Heart left ventricle (tissue), 16 donors: ENCODE data around the gene CACNA1S. TPM values are rescaled to one million over a fixed set of nuclear protein-coding genes. Genes with fewer than 3 reads are reported as not detected.

Experiments
- ATAC-seq, 4 donors: fragments of 200-7000 bp; cut with Tn5 transposase; one replicate each; pipeline ENCODE4 v1.9.1; 2020 to 2022; ENCODE audit warnings: moderate library complexity in 4 of 4, mild to moderate bottlenecking in 3 of 4, moderate number of reproducible peaks in 1 of 4
- DNase-seq, 5 donors: peaks; one replicate each; pipeline ENCODE4 v3.0.0-alpha.2; 2020
- H3K27ac ChIP-seq, 12 donors: fragments of 200-600 bp; sonication (generic) in 4 of 12; one replicate each; pipeline versions ENCODE4 v1.5.0 to v1.8.0; 2016 to 2022; ENCODE audit warnings: mild to moderate bottlenecking in 2 of 12
- H3K27me3 ChIP-seq, 9 donors: fragments of 200-600 bp; sonication (generic) in 2 of 9; one replicate each; pipeline versions ENCODE4 v1.5.1 to v1.8.0; 2016 to 2022; ENCODE audit warnings: mild to moderate bottlenecking in 3 of 9
- H3K36me3 ChIP-seq, 9 donors: fragments of 200-600 bp; sonication (generic) in 2 of 9; one replicate each; pipeline versions ENCODE4 v1.5.0 to v1.8.0; 2018 to 2022; ENCODE audit warnings: mild to moderate bottlenecking in 2 of 9
- H3K4me1 ChIP-seq, 12 donors: fragments of 200-600 bp; sonication (generic) in 4 of 12; one replicate each; pipeline versions ENCODE4 v1.5.0 to v1.8.0; 2016 to 2022; ENCODE audit warnings: mild to moderate bottlenecking in 3 of 12
- H3K4me3 ChIP-seq, 12 donors: fragments of 200-600 bp; sonication (generic) in 4 of 12; one replicate each; pipeline versions ENCODE4 v1.5.0 to v1.8.0; 2017 to 2022; ENCODE audit warnings: mild to moderate bottlenecking in 9 of 12, moderate library complexity in 4 of 12
- H3K9me3 ChIP-seq, 12 donors: fragments of 200-600 bp; sonication (generic) in 4 of 12; one replicate each; pipeline versions ENCODE4 v1.5.0 to v1.8.0; 2016 to 2022; ENCODE audit warnings: mild to moderate bottlenecking in 1 of 12
- CTCF ChIP-seq, 12 donors: fragments of 200-600 bp; sonication (generic) in 4 of 12; IDR thresholded peaks; one replicate each; pipeline versions ENCODE4 v1.5.0 to v1.8.0; 2018 to 2022; ENCODE audit warnings: antibody characterized with exemption in 12 of 12, mild to moderate bottlenecking in 5 of 12
- POLR2A ChIP-seq, 2 donors: fragments of 450-650 bp; IDR thresholded peaks; one replicate each; pipeline ENCODE4 v1.6.1; 2017; ENCODE audit warnings: antibody characterized with exemption in 2 of 2, mild to moderate bottlenecking in 2 of 2, moderate library complexity in 2 of 2
- WGBS, 4 donors: extraction: QIAGEN DNeasy Blood & Tissue Kit in 2 of 4; methylation state at CpG; one replicate each; pipeline versions ENCODE4 v1.1.5 to v1.1.7; 2013 to 2018; 5-methylcytosine and 5-hydroxymethylcytosine counted together
- intact Hi-C, 10 donors: fragments of 100-400 bp; cut with DNase I; formaldehyde crosslinking; loops; one replicate each; pipeline versions ENCODE4 v1.11.1 to v1.14.2; 2022
- polyA plus RNA-seq, 2 donors: library from polyadenylated mRNA; stranded (reverse); fragments of 200-250 nt; gene quantifications; one replicate each; pipeline ENCODE4 v1.2.3, GENCODE V29; 2013
- total RNA-seq, 9 donors: library from RNA; depleted of rRNA in 2 of 9; stranded (reverse); fragments of >200 nt in 2 of 9; fragmentation: NEBNext Ultra II Directional in 3 of 9; extraction: Animal tissue kit (Norgen Biotek cat#: 25700) in 3 of 9; gene quantifications; one replicate each; pipeline versions ENCODE4 v1.1.0 to v1.2.4, GENCODE V29; 2016 to 2023
- donor health status: ischemic (EF 13 %, LVEDD 7.1; RV severe dilation, severe dysfunction).
- donor health status: healthy with polysubstance abuse.
- donor health status: DM: no; HTN: yes; CAD: no.
- donor health status: DM: no; HTN: no; CAD: no.
- donor health status: ischemic (EF 25% LVEDD 6.9; RV normal size, moderate dysfunction).
- donor health status: ischemic (EF 25% LVEDD 5.7; RV mildly dilated, moderate dysfunction).
- donor health status: healthy.
- donor health status: DM: yes; HTN: yes; CAD: no.
- donor health status: ischemic (EF 35%, LVEDD 5.7; RV mildly dilated, moderate dysfunction).
- donor health status: nonischemic (EF 11% LVEDD 7.7; RV severe dilation, severe dysfunction).
- donor health status: DM: yes; HTN: yes; CAD: no.
- donor health status: PGD.
- donor health status: ischemic (EF 29% LVEDD 5.4; RV normal size, mild dysfunction).
- donor health status: nonischemic (EF 23%, LVEDD 6.1; RV moderate dilation, normal function).

Gene CACNA1S
- total and polyA plus RNA-seq, 11 donors, result not detected

- WGBS, 4 donors, result 78 to 98% (median 91%) methylated on average over 1 to 5 of the region's 5 CpGs
- no peak overlapping the region for H3K27ac ChIP-seq
- no peak for ATAC-seq
- TF ChIP-seq POLR2A (IDR thresholded peaks at IDR 0.05) (no peak), CTCF (IDR thresholded peaks at IDR 0.05) (no peak)
- H3K27me3 ChIP-seq, result no peaks in the 10 kb centered on the region
- intact Hi-C loops, result no loop called here
- H3K36me3 ChIP-seq, result no peaks in the 10 kb centered on the region
- DNase-seq, result peak in 1 of 5 donors; percentile 46
- H3K9me3 ChIP-seq, result no peaks in the 10 kb centered on the region
- H3K4me1 ChIP-seq, result no peaks in the 10 kb centered on the region
- H3K4me3 ChIP-seq, result no peak overlapping the region
These were observed 38.2 kb downstream of the CACNA1S start for GRCh38 chr1:201074018-201074417.

GRCh38 chr1:201072922-201073321 is 39.3 kb downstream of the CACNA1S start:
- no peak overlapping the region for H3K27ac ChIP-seq
- ATAC-seq (peak in 2 of 4 donors; percentile 34 to 46), DNase-seq (peak in 2 of 5 donors; percentile 11 to 60)
- TF ChIP-seq POLR2A (IDR thresholded peaks at IDR 0.05), result no peak
- TF ChIP-seq CTCF (IDR thresholded peaks at IDR 0.05), result no peak
- 60 to 78% (median 69%) methylated on average over 2 to 6 of the region's 6 CpGs for WGBS, 4 donors
- intact Hi-C loops, result no loop called here
- H3K4me1 ChIP-seq, result no peaks in the 10 kb centered on the region
- H3K27me3 ChIP-seq, result no peaks in the 10 kb centered on the region
- no peaks in the 10 kb centered on the region for H3K36me3 ChIP-seq
- no peak overlapping the region for H3K4me3 ChIP-seq
- no peaks in the 10 kb centered on the region for H3K9me3 ChIP-seq

- WGBS, 4 donors, result 73 to 93% (median 81%) methylated on average over 5 of the region's 5 CpGs
- Histone ChIP-seq H3K4me1 (no peaks in the 10 kb centered on the region), H3K36me3 (no peaks in the 10 kb centered on the region), H3K4me3 (no peak overlapping the region), H3K27me3 (no peaks in the 10 kb centered on the region), H3K27ac (no peak overlapping the region), H3K9me3 (no peaks in the 10 kb centered on the region)
- no peak for ATAC-seq
- no peak for DNase-seq
- TF ChIP-seq CTCF (IDR thresholded peaks at IDR 0.05) (no peak), POLR2A (IDR thresholded peaks at IDR 0.05) (no peak)
- intact Hi-C loops, result no loop called here
These were observed 40.1 kb downstream of the CACNA1S start for GRCh38 chr1:201072149-201072548.

GRCh38 chr1:201069636-201070035 is 42.6 kb downstream of the CACNA1S start:
- intact Hi-C loops, result no loop called here
- Histone ChIP-seq H3K4me3 (no peak overlapping the region), H3K4me1 (no peaks in the 10 kb centered on the region), H3K27ac (no peak overlapping the region), H3K27me3 (peaks cover 0 to 4% (median 0%) of the 10 kb centered on the region in 9 donors), H3K9me3 (no peaks in the 10 kb centered on the region), H3K36me3 (no peaks in the 10 kb centered on the region)
- DNase-seq (no peak), ATAC-seq (no peak)
- 87 to 96% (median 93%) methylated on average over 3 of the region's 3 CpGs for WGBS, 4 donors
- TF ChIP-seq POLR2A (IDR thresholded peaks at IDR 0.05) (no peak), CTCF (IDR thresholded peaks at IDR 0.05) (no peak)
